ENCODE data around the gene NLGN3.

DNA sequence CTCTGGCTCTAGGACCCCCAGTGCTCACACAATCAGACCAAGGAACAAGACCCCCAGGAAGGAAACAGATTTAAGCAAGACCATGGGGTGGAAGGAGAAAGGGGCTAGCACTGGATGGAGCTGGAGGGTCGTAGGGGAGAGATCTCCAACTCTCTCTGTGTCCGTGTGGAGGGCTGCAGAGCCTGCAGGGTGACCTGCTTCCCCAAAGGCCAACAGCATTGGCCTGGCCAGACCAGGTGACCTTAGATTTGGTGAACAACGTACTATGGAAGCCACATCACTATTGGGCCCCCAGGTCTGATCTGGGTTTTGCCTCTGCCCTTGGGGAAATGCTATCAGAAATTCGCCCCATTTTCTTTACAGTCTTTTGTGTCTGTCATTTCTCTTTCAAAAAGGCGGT is 26.0 kb downstream of the NLGN3 start:
- no peak for TF ChIP-seq CTCF (conservative IDR thresholded peaks at IDR 0.05 in 1 of 2, IDR thresholded peaks at IDR 0.05 in 1 of 2; ENCODE audit: extremely low read depth in 1 of 2, insufficient read depth in 1 of 2, low read depth in 1 of 2, low read length in 2 of 2)
- TF ChIP-seq EZH2 (IDR thresholded peaks at IDR 0.05; ENCODE audit: borderline replicate concordance, low read length) = no peak
